DOHH2 (cell line): ENCODE results near the gene UPF3B.
A peak's percentile ranks its signal among the peaks of the same experiment; 100 is the strongest.

Experiments used
- H3F3A ChIP-seq: fragments of 200-600 bp; sonication (generic), shearing (Covaris generic); 2 replicates; pipeline ENCODE4 v1.6.0; 2016; ENCODE audit warnings: antibody characterized with exemption, mild to moderate bottlenecking; ENCODE audit not compliant: control insufficient read depth, insufficient read depth
- H3K27ac ChIP-seq: fragments of 200-600 bp; sonication (generic); 2 replicates; pipeline ENCODE4 v1.5.1; 2014; ENCODE audit warnings: low read depth, mild to moderate bottlenecking, low read length, moderate library complexity
- H3K27me3 ChIP-seq: fragments of 200-600 bp; sonication (generic); 2 replicates; pipeline ENCODE4 v1.6.1; 2014; ENCODE audit warnings: mild to moderate bottlenecking, low read length, mixed read lengths; ENCODE audit not compliant: control insufficient read depth
- H3K36me3 ChIP-seq: fragments of 200-600 bp; sonication (generic); 2 replicates; pipeline ENCODE4 v1.6.1; 2014; ENCODE audit warnings: mild to moderate bottlenecking, low read length, moderate library complexity, mixed read lengths; ENCODE audit not compliant: control insufficient read depth
- H3K4me1 ChIP-seq: fragments of 200-600 bp; sonication (generic); 2 replicates; pipeline ENCODE4 v1.6.1; 2014; ENCODE audit warnings: mild to moderate bottlenecking, low read length, mixed read lengths; ENCODE audit not compliant: control insufficient read depth
- H3K4me2 ChIP-seq: fragments of 200-600 bp; sonication (generic); 2 replicates; pipeline ENCODE4 v1.6.0; 2014; ENCODE audit warnings: mild to moderate bottlenecking, low read length, moderate library complexity
- H3K4me3 ChIP-seq: fragments of 200-600 bp; sonication (generic); 2 replicates; pipeline ENCODE4 v1.5.1; 2014; ENCODE audit warnings: mild to moderate bottlenecking, low read length, mixed read lengths
- H3K79me2 ChIP-seq: fragments of 200-600 bp; sonication (generic); 2 replicates; pipeline ENCODE4 v1.6.1; 2014; ENCODE audit warnings: mild to moderate bottlenecking, low read length, mixed read lengths; ENCODE audit not compliant: control insufficient read depth
- H3K9me2 ChIP-seq: fragments of 200-600 bp; sonication (generic); replicated peaks from 2 replicates; pipeline ENCODE4 v1.6.1; 2014; ENCODE audit warnings: mild to moderate bottlenecking, low read length, mixed read lengths; ENCODE audit not compliant: control insufficient read depth
- H3K9me3 ChIP-seq: fragments of 200-600 bp; sonication (generic); 2 replicates; pipeline ENCODE4 v1.6.1; 2014; ENCODE audit warnings: antibody characterized with exemption, low read length, mixed read lengths; ENCODE audit not compliant: control insufficient read depth, insufficient read depth
- H4K20me1 ChIP-seq: fragments of 200-600 bp; sonication (generic); 2 replicates; pipeline ENCODE4 v1.6.0; 2014; ENCODE audit warnings: low read depth, mild to moderate bottlenecking, antibody characterized with exemption, low read length, moderate library complexity; ENCODE audit not compliant: control insufficient read depth, insufficient read depth
- CTCF ChIP-seq: fragments of 200-600 bp; sonication (generic); IDR thresholded peaks from one replicate; pipeline ENCODE4 v1.5.1; 2014; ENCODE audit warnings: antibody characterized with exemption, mild to moderate bottlenecking, low read depth, low read length; ENCODE audit not compliant: poor library complexity, severe bottlenecking
- EZH2phosphoT487 ChIP-seq: fragments of 200-600 bp; sonication (generic); IDR thresholded peaks from 2 replicates; pipeline ENCODE4 v1.6.1; 2017; ENCODE audit warnings: borderline replicate concordance, mild to moderate bottlenecking, antibody characterized with exemption, low read length, moderate library complexity, mixed read lengths

The UPF3B gene

GRCh38 chrX:119885554-119886428 is 33.0 kb upstream of the UPF3B start:
- Histone ChIP-seq H3K9me2 (no peaks in the 10 kb centered on the region), H3F3A (no peaks in the 10 kb centered on the region), H3K36me3 (no peaks in the 10 kb centered on the region), H3K4me2 (no peak overlapping the region), H3K9me3 (no peaks in the 10 kb centered on the region), H3K4me3 (no peak overlapping the region), H4K20me1 (no peaks in the 10 kb centered on the region), H3K27me3 (no peaks in the 10 kb centered on the region), H3K79me2 (no peaks in the 10 kb centered on the region), H3K27ac (no peak overlapping the region), H3K4me1 (peaks cover 6% of the 10 kb centered on the region)
- no peak for TF ChIP-seq CTCF
- TF ChIP-seq EZH2phosphoT487 = no peak

- TF ChIP-seq CTCF = peak; percentile 60
- TF ChIP-seq EZH2phosphoT487 = no peak
- no peaks in the 10 kb centered on the region for H3K27me3 ChIP-seq
- H3K79me2 ChIP-seq = peaks cover under 1% of the 10 kb centered on the region; the same call in 1 of the 2 replicates
- no peak overlapping the region for H3K4me3 ChIP-seq
- H3K4me1 ChIP-seq = peaks cover 13% of the 10 kb centered on the region
- no peak overlapping the region for H3K27ac ChIP-seq
- H3F3A ChIP-seq = no peaks in the 10 kb centered on the region
- H3K9me3 ChIP-seq = no peaks in the 10 kb centered on the region
- H3K4me2 ChIP-seq = no peak overlapping the region
- H3K9me2 ChIP-seq = no peaks in the 10 kb centered on the region
- H3K36me3 ChIP-seq = peaks cover 12% of the 10 kb centered on the region
- no peaks in the 10 kb centered on the region for H4K20me1 ChIP-seq
Measured at GRCh38 chrX:119880552-119881437, 28.0 kb upstream of the UPF3B start.

GRCh38 chrX:119880076-119880475 is 27.3 kb upstream of the UPF3B start:
- no peaks in the 10 kb centered on the region for H3K27me3 ChIP-seq
- no peaks in the 10 kb centered on the region for H3K9me2 ChIP-seq
- H3K4me2 ChIP-seq = no peak overlapping the region
- H3K36me3 ChIP-seq = peaks cover 18% of the 10 kb centered on the region
- H3F3A ChIP-seq = no peaks in the 10 kb centered on the region
- no peak for TF ChIP-seq CTCF
- no peak for TF ChIP-seq EZH2phosphoT487
- no peaks in the 10 kb centered on the region for H4K20me1 ChIP-seq
- H3K4me1 ChIP-seq = peaks cover 13% of the 10 kb centered on the region
- peaks cover 6% of the 10 kb centered on the region for H3K79me2 ChIP-seq
- no peak overlapping the region for H3K4me3 ChIP-seq
- H3K9me3 ChIP-seq = no peaks in the 10 kb centered on the region
- H3K27ac ChIP-seq = no peak overlapping the region
